Left lobe of liver (tissue), 2 donors: Measurements from ENCODE around the gene GSE1. TPM values are rescaled to one million over a fixed set of nuclear protein-coding genes. Genes with fewer than 3 reads are reported as not detected.

Experiments
- ATAC-seq: fragments of 200-7000 bp; cut with Tn5 transposase; one replicate; pipeline ENCODE4 v1.9.1; 2020; ENCODE audit warnings: mild to moderate bottlenecking, moderate library complexity
- DNase-seq: peaks from one replicate; pipeline ENCODE4 v3.0.0-alpha.2; 2020; ENCODE audit warnings: low spot score
- total RNA-seq: library from RNA; stranded (reverse); gene quantifications from one replicate; pipeline ENCODE4 v1.2.1, GENCODE V29; 2021
- donor health status: DM: no; HTN: no; CAD: no; lungs with moderate emphysema.
- donor health status: DM: no; HTN: yes; CAD: no.

GSE1 gene
- total RNA-seq, 1 donor from 2014 or later: 38.3 TPM

DNA sequence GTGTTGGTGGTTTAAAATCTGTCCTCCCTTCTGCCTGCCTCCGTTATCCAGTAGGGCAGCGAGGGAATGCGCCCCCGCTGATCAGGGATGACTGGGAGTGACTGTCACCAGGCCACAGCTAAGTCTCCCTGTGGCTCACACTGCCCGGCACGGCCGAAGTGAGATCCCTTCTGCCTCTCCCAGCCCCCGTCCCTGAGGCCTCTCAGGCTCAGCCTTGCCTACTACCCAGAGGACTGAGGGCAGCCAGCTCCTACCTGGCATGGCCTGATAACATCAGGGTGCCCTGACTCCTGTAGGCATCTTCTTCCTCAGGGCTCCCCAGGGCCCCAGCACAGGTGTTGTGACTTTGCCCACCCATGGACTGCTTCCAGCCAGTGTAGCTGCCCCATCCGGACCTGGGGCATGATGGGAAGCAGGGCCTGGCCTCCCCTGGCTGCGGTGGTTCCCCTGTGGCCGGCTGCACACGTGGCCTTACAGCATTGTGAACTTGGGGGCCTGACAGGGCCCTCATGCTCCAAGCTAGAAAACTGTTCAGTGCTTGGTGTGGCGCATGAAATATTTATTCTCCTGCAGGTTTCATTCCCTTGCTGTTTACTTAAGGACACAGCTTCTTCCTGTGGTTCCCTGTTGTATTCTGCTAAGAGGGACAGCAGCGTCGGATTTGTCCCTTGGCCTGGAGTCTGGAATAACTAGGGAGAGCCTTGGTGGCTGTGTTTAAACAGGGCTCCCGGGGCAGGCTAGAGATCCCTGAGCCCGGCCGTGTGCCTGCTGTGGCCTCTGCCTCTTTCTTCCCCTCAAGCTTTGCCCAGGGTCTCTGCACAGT is 45.6 kb downstream of the GSE1 start:
- DNase-seq: no peak
- ATAC-seq: no peak

DNA sequence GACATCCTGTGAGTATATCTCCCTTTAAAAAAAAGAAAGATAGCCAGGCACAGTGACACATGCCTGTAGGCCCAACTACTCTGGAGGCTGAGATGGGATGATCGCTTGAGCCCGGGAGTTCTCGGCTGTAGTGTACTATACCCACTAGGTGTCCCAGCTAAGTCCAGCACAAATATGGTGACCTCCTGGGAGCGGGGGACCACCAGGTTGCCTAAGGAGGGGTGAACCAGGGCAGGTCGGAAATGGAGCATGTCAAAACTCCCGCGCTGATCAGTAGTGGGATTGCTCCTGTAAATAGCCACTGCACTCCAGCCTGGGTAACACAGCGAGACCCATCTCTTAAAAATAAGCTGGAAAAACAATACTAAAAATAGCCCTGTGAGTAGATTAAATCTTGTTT is 46.2 kb downstream of the GSE1 start:
- no peak for ATAC-seq
- no peak for DNase-seq

DNA sequence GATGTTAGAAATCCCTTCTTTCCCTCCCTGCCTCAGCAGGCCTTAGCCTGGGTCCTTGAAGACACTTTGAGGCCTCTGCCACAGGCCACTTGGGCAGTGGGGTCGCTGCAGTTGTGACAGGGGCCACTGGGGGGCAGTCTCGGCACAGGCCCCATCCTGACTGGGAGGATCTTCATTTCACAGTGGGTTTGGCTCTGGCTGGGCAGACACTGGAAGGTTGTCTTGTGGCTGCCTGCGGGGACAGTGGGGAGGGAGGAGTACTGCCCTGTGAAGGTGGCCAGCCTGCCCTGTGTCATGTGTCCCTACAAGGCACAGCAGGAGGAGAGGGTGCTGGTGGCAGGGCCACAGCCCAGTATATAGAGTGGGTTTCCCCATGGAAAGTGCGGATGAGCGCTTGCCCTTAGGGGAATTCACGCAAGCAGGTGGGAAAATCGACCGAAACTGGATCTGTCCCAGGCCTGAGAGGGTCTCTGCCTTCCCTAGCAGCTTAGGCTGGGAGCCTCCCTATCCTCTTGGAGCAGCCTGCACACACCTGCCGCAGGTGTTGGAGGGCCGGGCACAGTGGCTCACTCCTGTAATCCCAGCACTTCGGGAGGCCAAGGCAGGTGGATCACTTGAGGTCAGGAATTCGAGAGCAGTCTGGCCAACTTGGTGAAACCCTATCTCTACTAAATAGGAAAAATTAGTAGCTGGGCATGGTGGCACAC is 46.8 kb downstream of the GSE1 start:
- ATAC-seq: peak; percentile 80
- no peak for DNase-seq

- ATAC-seq: no peak
- DNase-seq: no peak
Observed at GRCh38 chr16:85660843-85661739, 48.0 kb downstream of the GSE1 start.

DNA sequence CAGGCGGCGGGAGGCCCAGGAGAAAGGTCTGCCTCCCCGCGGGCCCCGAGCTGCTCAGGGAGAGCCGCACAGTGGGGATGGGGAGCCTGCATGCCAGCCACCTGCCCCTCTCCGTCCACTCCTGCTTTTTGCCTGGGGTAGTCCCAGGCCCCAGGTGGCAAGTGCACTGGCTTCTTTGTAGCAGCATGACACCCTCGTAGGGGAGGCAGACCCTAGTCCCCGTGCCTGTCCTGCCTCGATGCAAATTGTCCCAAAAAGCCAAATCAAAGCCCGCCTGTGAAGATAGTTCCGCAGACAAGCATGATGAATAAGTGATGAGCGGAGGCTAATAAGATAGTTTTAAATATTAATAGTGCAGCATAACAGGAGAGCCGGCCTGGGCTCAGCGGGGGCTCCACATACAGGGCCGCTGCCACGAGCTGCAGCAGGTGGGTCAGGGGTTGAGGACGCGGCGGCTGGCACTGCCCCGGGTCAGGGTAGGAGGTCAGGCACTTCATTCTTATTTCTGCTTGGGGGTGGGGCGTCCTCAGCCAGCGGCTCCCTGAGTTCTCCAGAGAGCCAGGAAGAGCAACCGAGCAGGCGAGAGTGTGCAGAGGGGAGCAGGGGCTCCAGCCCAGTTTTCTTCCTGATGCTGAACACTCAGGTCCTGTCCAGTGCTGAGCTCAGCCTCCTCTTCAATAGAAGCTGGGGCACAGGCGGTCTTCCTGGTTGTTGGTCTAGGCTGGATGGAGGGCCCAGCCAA is 48.8 kb downstream of the GSE1 start:
- no peak for DNase-seq
- ATAC-seq: no peak

DNA sequence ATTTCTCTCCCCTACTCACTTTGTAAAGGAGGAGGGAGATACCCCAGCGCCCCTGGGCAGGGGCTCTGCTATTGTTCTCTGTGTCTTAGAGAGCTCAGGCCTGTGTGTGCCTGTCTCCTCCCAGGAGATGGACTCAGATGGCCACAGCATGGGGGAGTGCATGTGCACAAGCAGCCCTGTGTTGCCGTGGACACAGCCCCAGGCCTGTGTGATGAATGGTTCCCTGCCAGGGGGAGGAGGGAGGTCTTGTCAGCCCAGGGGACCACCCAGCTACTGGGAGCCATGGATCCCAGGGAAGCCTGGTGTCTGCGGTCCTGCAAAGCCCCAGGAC is 49.3 kb downstream of the GSE1 start:
- DNase-seq: no peak
- ATAC-seq: no peak

DNA sequence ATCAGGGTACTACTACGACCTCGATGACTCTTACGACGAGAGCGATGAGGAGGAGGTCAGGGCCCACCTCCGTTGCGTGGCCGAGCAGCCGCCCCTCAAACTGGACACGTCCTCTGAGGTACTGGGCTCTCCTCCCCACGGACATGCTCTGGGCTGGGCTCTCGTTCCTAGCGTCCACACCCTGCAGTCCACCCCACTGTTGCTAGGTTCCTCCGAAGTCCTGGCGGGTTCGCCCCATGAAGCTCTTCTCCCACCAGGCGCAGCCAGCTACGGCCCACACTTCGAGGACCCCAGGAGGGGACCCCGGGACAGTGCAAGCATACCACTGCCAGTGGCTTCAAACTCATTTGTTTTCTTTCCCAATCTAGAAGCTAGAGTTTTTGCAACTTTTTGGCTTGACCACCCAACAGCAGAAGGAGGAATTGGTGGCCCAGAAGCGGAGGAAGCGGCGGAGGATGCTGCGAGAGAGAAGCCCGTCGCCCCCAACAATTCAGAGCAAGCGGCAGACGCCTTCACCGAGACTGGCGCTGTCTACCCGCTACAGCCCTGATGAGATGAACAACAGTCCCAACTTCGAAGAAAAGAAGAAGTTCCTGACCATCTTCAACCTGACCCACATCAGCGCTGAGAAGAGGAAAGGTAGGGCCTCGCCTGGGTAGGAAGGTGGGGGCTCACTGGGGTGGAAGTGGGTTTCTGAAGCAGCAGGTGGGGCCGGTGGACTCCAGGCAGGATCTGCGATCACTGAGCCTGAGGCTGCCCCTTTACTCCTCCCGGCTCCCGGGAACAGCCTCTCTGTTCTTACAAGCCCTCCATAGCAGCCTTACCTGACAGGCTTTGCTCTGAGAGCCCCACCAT is 50.1 kb downstream of the GSE1 start:
- no peak for DNase-seq
- no peak for ATAC-seq

DNA sequence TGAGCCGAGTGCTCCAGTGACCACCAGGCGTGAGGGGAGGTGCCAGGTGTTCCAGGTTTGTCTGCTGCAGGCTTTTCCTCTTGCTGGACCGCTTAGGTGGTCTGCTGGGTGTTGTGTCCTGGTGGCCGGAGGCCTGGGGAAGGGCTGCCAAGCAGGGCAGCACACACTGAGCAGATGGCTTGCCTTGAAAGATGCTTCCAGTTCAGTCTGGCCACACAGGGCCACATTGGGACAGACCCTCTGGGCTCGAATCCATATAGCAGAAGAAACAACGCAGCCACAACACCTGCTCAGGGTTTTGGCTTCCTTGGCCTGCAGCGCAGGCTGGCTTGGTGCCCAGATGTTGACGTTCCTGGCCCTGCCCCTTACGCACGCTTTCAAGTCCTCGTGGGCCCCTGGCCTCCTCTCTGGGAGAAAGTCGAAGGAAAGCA is 50.8 kb downstream of the GSE1 start:
- no peak for ATAC-seq
- DNase-seq: no peak

- ATAC-seq: no peak
- DNase-seq: no peak
Observed at GRCh38 chr16:85664580-85665372, 51.7 kb downstream of the GSE1 start.

DNA sequence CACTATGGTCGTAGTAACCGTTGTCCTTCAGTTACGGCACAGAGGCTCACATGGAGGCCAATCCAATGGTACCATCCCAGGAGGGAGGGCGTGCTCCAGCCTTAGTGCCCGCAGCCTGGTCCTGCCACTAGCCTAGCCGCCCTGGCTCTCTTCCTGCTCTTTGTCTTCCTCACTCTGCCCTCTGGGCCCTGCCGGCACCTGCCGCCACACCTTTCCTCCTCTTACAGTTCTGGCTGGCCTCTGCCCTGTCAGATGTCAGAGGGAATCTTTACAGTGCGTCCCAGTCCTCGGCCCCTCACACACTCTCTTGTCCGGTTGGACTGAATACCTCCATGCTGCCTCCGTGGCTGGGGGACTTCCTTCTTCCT is 52.2 kb downstream of the GSE1 start:
- ATAC-seq (no peak), DNase-seq (no peak)

DNA sequence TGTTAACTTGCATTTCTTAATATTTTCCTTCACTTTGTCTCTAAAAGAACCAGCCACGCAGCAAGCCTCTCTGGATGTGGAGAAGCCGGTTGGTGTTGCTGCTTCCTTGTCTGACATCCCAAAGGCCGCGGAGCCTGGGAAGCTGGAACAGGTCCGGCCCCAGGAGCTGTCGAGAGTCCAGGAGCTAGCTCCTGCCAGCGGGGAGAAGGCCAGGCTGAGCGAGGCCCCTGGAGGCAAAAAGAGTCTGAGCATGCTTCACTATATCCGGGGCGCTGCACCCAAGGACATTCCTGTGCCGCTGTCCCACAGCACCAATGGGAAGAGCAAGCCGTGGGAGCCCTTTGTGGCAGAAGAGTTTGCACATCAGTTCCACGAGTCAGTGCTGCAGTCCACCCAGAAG is 52.8 kb downstream of the GSE1 start:
- ATAC-seq (no peak), DNase-seq (no peak)

- ATAC-seq (no peak), DNase-seq (no peak)
Observed at GRCh38 chr16:85667261-85667660, 54.1 kb downstream of the GSE1 start.

- peak; percentile 8 for ATAC-seq
- DNase-seq: no peak
Observed at GRCh38 chr16:85667841-85668413, 54.8 kb downstream of the GSE1 start.

GRCh38 chr16:85668676-85669424 is 55.7 kb downstream of the GSE1 start:
- no peak for ATAC-seq
- no peak for DNase-seq

- DNase-seq (no peak), ATAC-seq (no peak)
Observed at GRCh38 chr16:85670840-85671239, 57.7 kb downstream of the GSE1 start.

- DNase-seq: peak; percentile 95
- ATAC-seq: peak; percentile 97
Observed at GRCh38 chr16:85673529-85674417, 60.7 kb downstream of the GSE1 start.

DNA sequence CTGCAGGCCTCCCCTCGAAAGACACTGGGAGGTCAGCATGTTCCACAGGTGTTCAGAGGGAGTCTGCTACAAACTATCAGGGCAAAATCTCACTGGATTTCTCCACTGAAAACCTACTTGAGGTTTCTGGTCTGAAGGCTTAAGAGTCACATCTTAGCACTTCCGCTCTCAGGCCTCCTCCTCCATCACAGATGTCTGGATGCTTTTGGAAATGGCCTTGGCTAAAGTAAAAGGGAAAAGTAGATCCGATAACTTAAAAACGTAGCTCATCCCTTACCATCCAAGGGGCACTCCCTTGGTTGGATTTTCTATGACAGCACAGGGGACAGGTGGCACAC is 61.3 kb downstream of the GSE1 start:
- DNase-seq: no peak
- no peak for ATAC-seq
